ENCODE data around the gene LAMC3. TPM values are rescaled to one million over a fixed set of nuclear protein-coding genes. Genes with fewer than 3 reads are reported as not detected.

LAMC3 gene
- polyA plus RNA-seq, 1 experiment, result not detected

DNA sequence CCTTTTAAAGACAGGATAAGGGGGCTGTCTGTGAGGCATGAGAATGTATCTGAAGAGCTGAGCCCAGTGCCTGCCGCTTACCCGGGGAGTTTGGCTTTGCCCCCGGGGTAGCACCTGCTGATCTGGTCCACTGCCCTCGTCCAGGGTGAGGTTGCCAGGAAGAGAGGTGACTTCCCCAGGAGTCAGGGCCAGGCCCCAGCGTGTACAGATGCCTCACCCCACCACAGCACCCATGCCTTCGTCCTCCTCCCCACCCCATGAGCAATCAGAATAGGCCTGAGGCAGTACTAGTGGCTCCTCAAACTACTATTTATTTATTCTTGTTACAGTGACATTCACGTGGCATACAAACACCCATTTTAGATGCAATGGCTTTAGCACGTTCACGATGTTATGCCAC is 71.6 kb downstream of the LAMC3 start:
- ChIA-PET CTCF (no interaction called here), POLR2A (no interaction called here)
- TF ChIP-seq, protein P1, sequence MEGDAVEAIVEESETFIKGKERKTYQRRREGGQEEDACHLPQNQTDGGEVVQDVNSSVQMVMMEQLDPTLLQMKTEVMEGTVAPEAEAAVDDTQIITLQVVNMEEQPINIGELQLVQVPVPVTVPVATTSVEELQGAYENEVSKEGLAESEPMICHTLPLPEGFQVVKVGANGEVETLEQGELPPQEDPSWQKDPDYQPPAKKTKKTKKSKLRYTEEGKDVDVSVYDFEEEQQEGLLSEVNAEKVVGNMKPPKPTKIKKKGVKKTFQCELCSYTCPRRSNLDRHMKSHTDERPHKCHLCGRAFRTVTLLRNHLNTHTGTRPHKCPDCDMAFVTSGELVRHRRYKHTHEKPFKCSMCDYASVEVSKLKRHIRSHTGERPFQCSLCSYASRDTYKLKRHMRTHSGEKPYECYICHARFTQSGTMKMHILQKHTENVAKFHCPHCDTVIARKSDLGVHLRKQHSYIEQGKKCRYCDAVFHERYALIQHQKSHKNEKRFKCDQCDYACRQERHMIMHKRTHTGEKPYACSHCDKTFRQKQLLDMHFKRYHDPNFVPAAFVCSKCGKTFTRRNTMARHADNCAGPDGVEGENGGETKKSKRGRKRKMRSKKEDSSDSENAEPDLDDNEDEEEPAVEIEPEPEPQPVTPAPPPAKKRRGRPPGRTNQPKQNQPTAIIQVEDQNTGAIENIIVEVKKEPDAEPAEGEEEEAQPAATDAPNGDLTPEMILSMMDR (IDR thresholded peaks at IDR 0.05; ENCODE audit: low read depth, low read length), result no peak
- Histone ChIP-seq H3K27me3 (ENCODE audit: control insufficient read depth, insufficient read depth, low read length) (peaks cover 22% of the 10 kb centered on the region), H3K9me3 (ENCODE audit: control insufficient read depth, insufficient read depth, low read length) (no peaks in the 10 kb centered on the region; the same call in 1 of the 2 replicates), H3K4me3 (ENCODE audit: low read depth, low read length) (no peak overlapping the region), H3K27ac (ENCODE audit: low read depth, low read length) (no peak overlapping the region)
- no peak for DNase-seq (ENCODE audit: low read depth, low spot score)

DNA sequence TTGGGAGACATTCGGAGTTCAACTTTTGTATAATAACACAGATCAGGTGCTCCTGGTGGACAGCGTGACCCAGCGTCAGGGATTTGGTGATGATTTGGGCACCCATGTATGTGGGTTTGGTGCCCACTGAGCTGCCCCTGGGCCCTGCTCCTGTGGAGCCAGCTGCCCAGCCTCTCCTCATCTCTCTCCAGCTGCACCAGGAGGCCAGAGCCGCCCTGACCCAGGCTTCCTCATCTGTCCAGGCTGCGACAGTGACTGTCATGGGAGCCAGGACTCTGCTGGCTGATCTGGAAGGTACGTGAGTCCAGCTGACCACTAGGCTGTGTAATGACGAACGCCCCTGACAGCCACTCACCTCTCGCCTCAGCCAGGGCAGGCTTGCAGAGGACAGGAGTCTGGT is 72.9 kb downstream of the LAMC3 start:
- H3K27me3 ChIP-seq (ENCODE audit: control insufficient read depth, insufficient read depth, low read length), result peaks cover 19% of the 10 kb centered on the region
- no peaks in the 10 kb centered on the region; the same call in 1 of the 2 replicates for H3K9me3 ChIP-seq (ENCODE audit: control insufficient read depth, insufficient read depth, low read length)
- DNase-seq (ENCODE audit: low read depth, low spot score), result no peak
- TF ChIP-seq, protein P1 (IDR thresholded peaks at IDR 0.05; ENCODE audit: low read depth, low read length), result no peak
- ChIA-PET POLR2A (no interaction called here), CTCF (no interaction called here)
- H3K4me3 ChIP-seq (ENCODE audit: low read depth, low read length), result no peak overlapping the region
- H3K27ac ChIP-seq (ENCODE audit: low read depth, low read length), result no peak overlapping the region

DNA sequence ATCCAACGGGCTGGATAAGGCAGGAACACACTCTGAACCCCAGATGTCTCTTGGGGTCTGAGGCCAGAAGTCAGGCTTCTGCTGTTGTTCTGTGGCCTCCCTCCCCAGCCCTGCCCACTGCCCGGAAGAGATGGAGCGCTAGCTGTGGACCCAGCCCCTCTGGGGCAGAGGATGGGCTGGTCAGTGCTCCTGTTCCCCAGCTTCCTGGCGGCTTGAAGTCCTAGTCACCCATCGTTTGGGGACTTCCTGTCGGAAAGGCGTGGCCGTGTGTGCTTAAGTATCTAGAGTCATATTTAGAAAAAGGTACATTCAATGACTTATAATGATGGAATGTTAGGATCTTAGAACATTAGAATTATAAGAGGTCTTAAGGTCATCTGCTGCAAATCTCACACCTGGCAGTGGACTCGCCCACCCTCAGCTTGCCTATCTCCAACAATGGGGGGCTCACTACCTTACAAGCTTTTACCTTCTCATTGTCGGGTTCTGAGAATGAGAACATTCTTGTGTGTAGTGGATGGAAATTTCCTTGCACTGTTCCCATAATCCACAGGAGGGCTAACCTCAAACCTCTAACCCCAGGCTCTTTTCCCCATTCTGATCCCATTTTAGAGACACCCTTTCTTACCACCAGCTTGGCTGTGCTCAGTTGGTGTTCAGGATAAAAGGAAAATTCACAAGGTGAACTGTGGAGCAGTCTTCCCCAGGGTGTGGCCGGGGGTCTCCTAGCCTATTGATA is 74.0 kb downstream of the LAMC3 start:
- no peaks in the 10 kb centered on the region; the same call in 1 of the 2 replicates for H3K9me3 ChIP-seq (ENCODE audit: control insufficient read depth, insufficient read depth, low read length)
- TF ChIP-seq, protein P1 (IDR thresholded peaks at IDR 0.05; ENCODE audit: low read depth, low read length), result no peak
- H3K4me3 ChIP-seq (ENCODE audit: low read depth, low read length), result no peak overlapping the region
- H3K27ac ChIP-seq (ENCODE audit: low read depth, low read length), result no peak overlapping the region
- no peak for DNase-seq (ENCODE audit: low read depth, low spot score)
- CTCF ChIA-PET, result no interaction called here
- POLR2A ChIA-PET, result no interaction called here
- peaks cover 17% of the 10 kb centered on the region for H3K27me3 ChIP-seq (ENCODE audit: control insufficient read depth, insufficient read depth, low read length)

DNA sequence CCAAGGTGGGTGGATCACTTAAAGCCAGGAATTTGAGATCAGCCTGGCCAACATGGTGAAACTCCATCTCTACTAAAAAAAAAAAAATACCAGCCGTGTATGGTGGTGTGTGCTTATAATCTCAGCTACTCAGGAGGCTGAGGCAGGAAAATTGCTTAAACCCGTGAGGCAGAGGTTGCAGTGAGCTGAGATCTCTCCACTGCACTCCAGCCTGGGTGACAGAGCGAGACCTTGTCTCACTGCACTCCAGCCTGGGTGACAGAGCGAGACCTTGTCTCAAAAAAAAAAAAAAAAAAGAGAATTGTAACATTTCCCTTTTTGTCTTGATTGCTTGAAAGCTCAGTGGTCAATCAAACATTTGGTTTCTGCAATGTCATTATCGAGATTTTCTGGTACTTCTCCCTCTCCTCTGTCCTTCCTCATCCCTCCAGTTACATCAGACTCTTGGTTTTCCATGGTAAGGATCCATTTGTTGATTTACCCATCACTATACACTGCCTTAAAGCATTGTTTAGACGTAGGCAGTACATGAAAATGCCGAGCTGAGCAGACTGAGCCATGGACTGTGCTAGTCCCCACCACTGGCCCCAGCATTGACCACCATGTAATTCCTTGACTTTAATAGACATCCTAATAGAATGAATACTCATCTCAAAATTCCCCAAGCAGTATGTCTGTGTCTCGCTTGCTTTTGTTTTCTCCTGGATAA is 75.8 kb downstream of the LAMC3 start:
- no peak overlapping the region for H3K27ac ChIP-seq (ENCODE audit: low read depth, low read length)
- CTCF ChIA-PET, result no interaction called here
- H3K9me3 ChIP-seq (ENCODE audit: control insufficient read depth, insufficient read depth, low read length), result no peaks in the 10 kb centered on the region; the same call in 1 of the 2 replicates
- no peak overlapping the region for H3K4me3 ChIP-seq (ENCODE audit: low read depth, low read length)
- POLR2A ChIA-PET, result interaction anchor here (0.6 kb wide), 2 partner anchors 149 to 978 kb away, joined by 3 to 5 read pairs; no protein-coding TSS in a partner anchor
- TF ChIP-seq, protein P1 (IDR thresholded peaks at IDR 0.05; ENCODE audit: low read depth, low read length), result no peak
- no peak for DNase-seq (ENCODE audit: low read depth, low spot score)
- peaks cover 17% of the 10 kb centered on the region for H3K27me3 ChIP-seq (ENCODE audit: control insufficient read depth, insufficient read depth, low read length)
